ENCODE results near the gene PIGC. TPM values are rescaled to one million over a fixed set of nuclear protein-coding genes. Genes with fewer than 3 reads are reported as not detected.

Gene PIGC
- total RNA-seq, 1 donor from 2014 or later: 30.5 TPM

GRCh38 chr1:172476218-172476811 is 32.4 kb upstream of the PIGC start:
- peaks cover 25% of the 10 kb centered on the region for H3K27me3 Mint-ChIP-seq (ENCODE audit: unreplicated experiment)
- no peak for DNase-seq (ENCODE audit: extremely low spot score, unreplicated experiment)
- H3K36me3 Mint-ChIP-seq (ENCODE audit: unreplicated experiment): no peaks in the 10 kb centered on the region
- no peak overlapping the region for H3K27ac Mint-ChIP-seq (ENCODE audit: unreplicated experiment)
- H3K4me3 Mint-ChIP-seq (ENCODE audit: unreplicated experiment): no peak overlapping the region
- H3K4me1 Mint-ChIP-seq (ENCODE audit: unreplicated experiment): no peaks in the 10 kb centered on the region
- H3K9me3 Mint-ChIP-seq (ENCODE audit: unreplicated experiment): no peaks in the 10 kb centered on the region
- no peak for TF ChIP-seq CTCF (IDR thresholded peaks at IDR 0.05)

- no peaks in the 10 kb centered on the region for H3K9me3 Mint-ChIP-seq (ENCODE audit: unreplicated experiment)
- no peak for DNase-seq (ENCODE audit: extremely low spot score, unreplicated experiment)
- no peaks in the 10 kb centered on the region for H3K36me3 Mint-ChIP-seq (ENCODE audit: unreplicated experiment)
- H3K27ac Mint-ChIP-seq (ENCODE audit: unreplicated experiment): no peak overlapping the region
- peaks cover 17% of the 10 kb centered on the region for H3K27me3 Mint-ChIP-seq (ENCODE audit: unreplicated experiment)
- no peak overlapping the region for H3K4me3 Mint-ChIP-seq (ENCODE audit: unreplicated experiment)
- H3K4me1 Mint-ChIP-seq (ENCODE audit: unreplicated experiment): no peaks in the 10 kb centered on the region
- TF ChIP-seq CTCF (IDR thresholded peaks at IDR 0.05): no peak
Measured at GRCh38 chr1:172473842-172474241, 30.0 kb upstream of the PIGC start.

GRCh38 chr1:172473302-172473701 is 29.4 kb upstream of the PIGC start:
- no peak for DNase-seq (ENCODE audit: extremely low spot score, unreplicated experiment)
- Mint-ChIP-seq H3K4me3 (ENCODE audit: unreplicated experiment) (no peak overlapping the region), H3K9me3 (ENCODE audit: unreplicated experiment) (no peaks in the 10 kb centered on the region), H3K4me1 (ENCODE audit: unreplicated experiment) (no peaks in the 10 kb centered on the region), H3K36me3 (ENCODE audit: unreplicated experiment) (no peaks in the 10 kb centered on the region), H3K27me3 (ENCODE audit: unreplicated experiment) (peaks cover 17% of the 10 kb centered on the region), H3K27ac (ENCODE audit: unreplicated experiment) (no peak overlapping the region)
- TF ChIP-seq CTCF (IDR thresholded peaks at IDR 0.05): no peak

GRCh38 chr1:172472495-172472894 is 28.6 kb upstream of the PIGC start:
- Mint-ChIP-seq H3K4me1 (ENCODE audit: unreplicated experiment) (no peaks in the 10 kb centered on the region), H3K36me3 (ENCODE audit: unreplicated experiment) (no peaks in the 10 kb centered on the region), H3K27me3 (ENCODE audit: unreplicated experiment) (peaks cover 17% of the 10 kb centered on the region), H3K4me3 (ENCODE audit: unreplicated experiment) (no peak overlapping the region), H3K27ac (ENCODE audit: unreplicated experiment) (no peak overlapping the region), H3K9me3 (ENCODE audit: unreplicated experiment) (no peaks in the 10 kb centered on the region)
- no peak for TF ChIP-seq CTCF (IDR thresholded peaks at IDR 0.05)
- DNase-seq (ENCODE audit: extremely low spot score, unreplicated experiment): no peak

- no peak for TF ChIP-seq CTCF (IDR thresholded peaks at IDR 0.05)
- no peak overlapping the region for H3K27ac Mint-ChIP-seq (ENCODE audit: unreplicated experiment)
- H3K4me1 Mint-ChIP-seq (ENCODE audit: unreplicated experiment): no peaks in the 10 kb centered on the region
- no peak overlapping the region for H3K4me3 Mint-ChIP-seq (ENCODE audit: unreplicated experiment)
- no peaks in the 10 kb centered on the region for H3K9me3 Mint-ChIP-seq (ENCODE audit: unreplicated experiment)
- peaks cover 17% of the 10 kb centered on the region for H3K27me3 Mint-ChIP-seq (ENCODE audit: unreplicated experiment)
- no peak for DNase-seq (ENCODE audit: extremely low spot score, unreplicated experiment)
- no peaks in the 10 kb centered on the region for H3K36me3 Mint-ChIP-seq (ENCODE audit: unreplicated experiment)
Measured at GRCh38 chr1:172471666-172472065, 27.8 kb upstream of the PIGC start.

Data from osteocyte (in vitro differentiated cells).